HG03135 (cell line): Measurements from ENCODE around the gene GPBAR1.
"Not testable (repeated sequence)": the region's sequence is repeated elsewhere in the genome, so short reads cannot be mapped to it uniquely, and the experiment has no call there.

Source experiments
- ATAC-seq: cut with Tn5 transposase; IDR thresholded peaks from one replicate; pipeline ENCODE4 v1.9.1; 2021; ENCODE audit warnings: mild to moderate bottlenecking, moderate library complexity; ENCODE audit not compliant: unreplicated experiment

Gene GPBAR1

DNA sequence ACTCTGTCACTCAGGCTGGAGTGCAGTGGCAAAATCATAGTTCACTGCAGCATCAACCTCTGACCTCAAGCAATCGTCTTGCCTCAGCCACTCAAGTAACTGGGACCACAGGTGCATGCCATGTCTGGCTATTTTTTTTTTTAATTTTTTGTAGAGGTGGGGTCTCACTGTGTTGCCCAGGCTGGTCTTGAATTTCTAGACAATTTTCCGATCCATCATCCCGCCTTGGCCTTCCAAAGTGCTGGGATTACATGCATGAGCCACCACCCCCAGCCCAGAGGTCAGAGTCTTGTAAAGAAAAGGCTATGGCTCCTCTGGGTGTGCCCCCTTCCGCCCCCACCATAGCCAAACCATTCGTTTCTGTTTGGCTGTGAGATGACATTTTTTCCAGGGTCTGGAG, 44.6 kb downstream of the GPBAR1 start:
- no peak for ATAC-seq

DNA sequence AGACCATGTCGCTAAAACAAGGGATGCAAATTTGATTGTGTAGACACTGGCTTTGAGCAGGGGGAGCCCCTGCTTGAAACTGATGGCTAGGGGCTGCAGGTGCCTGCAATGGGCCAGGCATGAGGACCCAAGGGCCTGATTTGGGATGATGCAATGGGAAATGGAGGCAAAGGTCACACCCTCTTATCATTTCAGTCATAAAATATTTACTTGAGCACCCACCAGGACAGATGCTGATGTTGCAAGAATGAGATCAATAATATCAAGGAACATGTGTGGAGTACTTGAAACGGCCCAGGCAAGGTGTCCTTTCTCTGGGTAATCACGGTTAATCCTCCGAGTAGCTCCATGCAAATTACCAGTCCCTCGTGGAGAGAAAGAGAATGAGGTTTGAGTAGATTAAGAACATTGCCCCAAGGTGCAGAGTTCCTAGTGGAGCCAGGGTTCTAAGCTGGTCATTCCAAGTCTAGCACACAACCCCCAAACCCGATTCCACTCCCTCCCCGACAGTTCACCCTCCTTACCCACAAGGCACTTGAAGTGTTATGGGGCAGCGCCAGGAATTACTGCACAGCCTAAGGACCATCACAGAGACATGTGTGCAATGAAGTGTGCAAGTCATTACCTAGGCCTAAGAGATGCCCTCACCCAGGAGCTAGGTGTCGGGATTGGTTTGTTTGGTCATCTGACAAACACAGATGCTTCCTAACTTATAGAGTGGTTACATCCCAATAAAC, 45.5 kb downstream of the GPBAR1 start:
- no peak for ATAC-seq

DNA sequence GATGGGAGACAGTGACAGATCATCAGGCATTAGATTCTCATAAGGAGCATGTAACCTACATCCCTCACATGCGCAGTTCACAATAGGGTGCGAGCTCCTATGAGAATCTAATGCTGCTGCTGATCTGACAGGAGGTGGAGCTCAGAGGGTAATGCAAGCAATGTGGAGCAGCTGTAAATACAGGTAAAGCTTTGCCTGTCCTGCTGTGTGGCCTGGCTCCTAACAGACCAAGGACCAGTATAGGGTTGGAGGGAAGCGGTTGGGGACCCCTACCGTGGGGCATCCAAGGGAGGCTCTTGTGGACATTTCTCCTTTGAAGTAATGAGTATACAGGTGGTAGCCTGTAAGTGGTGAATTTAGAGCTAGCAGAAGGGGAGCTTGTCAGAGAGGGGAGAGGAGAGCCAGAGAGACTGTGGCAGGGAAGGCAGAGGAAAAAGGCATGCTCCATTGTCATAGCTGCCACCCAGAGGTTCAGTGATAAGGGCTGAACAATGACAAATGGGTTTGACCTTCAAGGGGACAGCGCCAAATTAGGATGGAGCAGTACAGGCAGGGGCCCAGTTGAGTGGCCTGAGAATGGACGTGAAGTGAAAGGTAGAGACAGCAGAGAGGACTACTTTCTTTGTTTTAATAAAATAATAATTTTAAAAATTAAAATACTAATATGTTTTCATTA, 46.7 kb downstream of the GPBAR1 start:
- no peak for ATAC-seq

DNA sequence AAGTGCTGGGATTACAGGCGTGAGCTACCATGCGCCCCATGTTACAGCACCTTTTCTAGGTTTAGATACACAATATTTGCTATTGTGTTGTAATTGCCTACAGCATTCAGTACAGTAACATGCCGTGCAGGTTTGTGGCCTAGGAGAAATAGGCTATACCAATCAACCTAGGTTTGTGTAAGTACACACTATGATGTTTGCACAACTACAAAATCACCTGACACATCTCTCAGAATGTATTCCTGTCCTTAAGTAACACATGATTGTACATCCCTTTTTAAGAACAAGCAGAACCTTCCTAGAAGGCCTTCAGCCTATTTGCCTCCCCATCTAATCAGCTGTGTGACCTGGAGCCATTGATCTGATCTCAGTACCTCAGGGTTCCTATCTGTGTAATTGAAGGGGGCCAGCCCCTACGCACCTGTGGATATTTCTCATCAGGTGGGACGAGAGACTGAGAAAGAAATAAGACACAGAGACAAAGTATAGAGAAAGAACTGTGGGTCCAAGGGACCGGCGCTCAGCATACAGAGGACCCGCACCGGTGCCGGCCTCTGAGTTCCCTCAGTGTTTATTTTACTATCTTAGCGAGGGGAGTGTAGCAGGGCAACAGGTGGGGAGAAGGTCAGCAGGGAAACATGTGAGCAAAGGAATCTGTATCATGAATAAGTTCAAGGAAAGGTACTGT, 50.2 kb downstream of the GPBAR1 start:
- ATAC-seq: no peak

DNA sequence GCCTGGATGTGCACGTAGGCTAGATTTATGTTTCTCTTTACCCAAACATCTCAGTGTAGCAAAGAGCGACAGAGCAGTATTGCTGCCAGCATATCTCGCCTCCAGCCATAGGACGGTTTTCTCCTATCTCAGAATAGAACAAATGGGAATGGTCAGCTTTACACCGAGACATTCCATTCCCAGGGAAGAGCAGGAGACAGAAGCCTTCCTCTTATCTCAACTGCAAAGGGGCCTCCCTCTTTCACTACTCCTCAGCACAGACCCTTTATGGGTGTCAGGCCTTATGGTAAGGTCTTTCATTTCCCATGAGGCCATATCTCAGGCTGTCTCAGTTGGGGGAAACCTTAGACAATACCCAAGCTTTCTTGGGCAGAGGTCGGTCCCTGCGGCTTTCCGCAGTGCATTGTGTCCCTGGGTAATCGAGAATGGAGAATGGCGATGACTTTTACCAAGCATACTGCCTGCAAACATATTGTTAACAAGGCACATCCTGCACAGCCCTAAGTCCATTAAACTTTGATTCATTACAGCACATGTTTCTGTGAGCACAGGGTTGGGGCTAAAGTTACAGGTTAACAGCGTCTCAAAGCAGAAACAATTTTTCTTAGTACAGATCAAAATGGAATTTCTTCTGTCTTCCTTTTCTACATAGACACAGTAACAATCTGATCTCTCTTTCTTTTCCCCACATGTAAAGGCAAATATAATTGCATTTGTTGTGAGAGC, 50.9 kb downstream of the GPBAR1 start:
- not testable (repeated sequence) for ATAC-seq

DNA sequence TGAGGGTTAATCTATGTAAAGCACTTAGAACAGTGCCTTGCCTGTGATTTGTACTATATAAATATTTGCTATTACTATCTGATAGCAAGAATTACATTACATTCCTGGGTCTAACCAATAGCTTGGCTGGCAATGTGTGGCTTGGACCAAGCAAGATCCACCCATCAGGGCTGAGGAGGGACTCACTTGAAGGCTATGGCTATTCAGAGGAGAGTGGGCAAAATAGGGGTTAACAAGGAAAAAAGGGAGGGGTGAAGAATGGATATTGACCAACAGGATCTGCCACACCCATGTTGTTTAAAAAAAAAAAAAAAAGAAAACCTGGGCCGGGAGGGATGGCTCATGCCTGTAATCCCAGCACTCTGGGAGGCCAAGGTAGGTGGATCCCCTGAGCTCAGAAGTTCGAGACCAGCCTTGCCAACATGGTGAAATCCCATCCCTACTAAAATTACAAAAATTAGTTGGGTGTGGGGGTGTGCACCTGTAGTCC, 51.5 kb downstream of the GPBAR1 start:
- no peak for ATAC-seq

DNA sequence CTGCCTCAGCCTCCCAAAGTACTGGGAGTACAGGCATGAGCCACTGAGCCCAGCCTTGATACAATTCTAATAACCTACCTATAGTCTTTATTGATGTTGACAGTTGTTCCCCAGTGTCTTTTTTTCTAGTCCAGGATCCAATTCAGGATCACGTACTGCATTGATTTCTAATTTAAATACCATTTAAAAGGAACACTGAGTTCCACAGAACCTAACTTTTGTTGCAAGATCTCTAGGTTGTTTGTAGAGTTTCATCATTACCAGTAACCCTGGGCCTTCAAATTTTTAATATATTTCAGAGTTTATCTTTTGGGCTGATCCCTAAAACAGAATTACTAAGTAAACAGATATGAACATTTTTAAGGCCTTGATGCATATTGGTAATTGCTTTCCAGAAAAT, 52.5 kb downstream of the GPBAR1 start:
- ATAC-seq: no peak
